Activated CD4-positive, alpha-beta T cell treated with anti-CD3 and anti-CD28 coated beads for 4 hours (primary cell): Measurements from ENCODE around the gene MXRA8.

Experiments
- DNase-seq, 2 donors: peaks; one replicate each; pipeline ENCODE4 v3.0.0-alpha.2; 2020

Gene MXRA8

GRCh38 chr1:1333551-1334241 is 24.7 kb downstream of the MXRA8 start:
- DNase-seq, result no peak

- DNase-seq, result no peak
Observed at GRCh38 chr1:1332774-1333480, 25.4 kb downstream of the MXRA8 start.

GRCh38 chr1:1332031-1332755 is 26.2 kb downstream of the MXRA8 start:
- no peak for DNase-seq

GRCh38 chr1:1331068-1331965 is 27.0 kb downstream of the MXRA8 start, which contains the start of gene TAS1R3:
Gene TAS1R3, plus strand, starts transcription at chr1:1331280. Its CDS starts 66 bp downstream, at chr1:1331346.
- DNase-seq, result no peak

- no peak for DNase-seq
Observed at GRCh38 chr1:1330366-1331067, 27.8 kb downstream of the MXRA8 start.

DNA sequence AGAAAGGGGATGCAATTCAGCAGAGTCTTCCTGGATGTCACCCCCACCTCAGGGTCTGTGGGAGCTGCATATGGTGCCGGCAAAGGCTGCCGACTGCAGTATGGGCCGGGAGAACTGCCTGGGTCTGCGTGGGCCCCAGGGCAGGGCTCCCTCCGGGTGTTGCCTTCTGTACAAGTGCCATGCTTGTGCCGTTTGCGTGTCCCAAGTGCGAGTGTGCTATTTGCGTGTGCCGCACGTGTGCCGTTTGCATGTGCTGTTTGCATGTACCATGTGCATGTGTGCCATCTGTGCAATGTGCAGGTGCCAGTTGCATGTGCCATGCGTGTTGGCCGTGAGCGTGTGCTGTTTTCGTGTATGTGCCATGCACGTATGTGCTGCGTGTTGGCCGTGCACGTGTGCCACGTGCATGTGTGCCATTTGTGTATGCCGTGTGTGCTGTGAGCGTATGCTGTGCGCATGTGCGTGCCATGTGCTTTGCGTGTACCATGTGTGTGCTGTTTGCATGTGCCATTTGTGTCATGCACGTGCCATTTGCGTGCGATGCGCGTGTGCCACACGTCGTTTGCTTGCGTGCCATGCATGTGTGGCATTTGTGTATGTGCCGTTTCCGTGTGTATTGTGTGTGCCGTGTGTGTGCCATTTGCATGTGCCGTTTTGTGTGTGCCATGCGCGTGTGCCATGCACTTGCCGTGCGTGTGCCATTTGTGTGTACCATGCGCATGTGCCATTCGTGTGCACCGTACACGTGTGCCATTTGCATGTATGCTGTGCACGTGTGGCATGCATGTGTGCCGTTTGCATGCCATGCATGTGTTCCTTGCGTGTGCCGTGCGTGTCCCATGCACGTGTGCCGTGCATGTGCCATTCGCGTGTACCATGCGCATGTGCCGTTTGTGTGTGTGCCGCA is 28.8 kb downstream of the MXRA8 start:
- no peak for DNase-seq

GRCh38 chr1:1328254-1328653 is 30.1 kb downstream of the MXRA8 start:
- DNase-seq, result no peak

DNA sequence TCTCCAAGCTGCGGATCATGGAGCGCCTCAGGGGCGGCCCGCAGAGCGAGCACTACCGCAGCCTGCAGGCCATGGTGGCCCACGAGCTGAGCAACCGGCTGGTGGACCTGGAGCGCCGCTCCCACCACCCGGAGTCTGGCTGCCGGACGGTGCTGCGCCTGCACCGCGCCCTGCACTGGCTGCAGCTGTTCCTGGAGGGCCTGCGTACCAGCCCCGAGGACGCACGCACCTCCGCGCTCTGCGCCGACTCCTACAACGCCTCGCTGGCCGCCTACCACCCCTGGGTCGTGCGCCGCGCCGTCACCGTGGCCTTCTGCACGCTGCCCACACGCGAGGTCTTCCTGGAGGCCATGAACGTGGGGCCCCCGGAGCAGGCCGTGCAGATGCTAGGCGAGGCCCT is 31.1 kb downstream of the MXRA8 start:
- no peak for DNase-seq

DNA sequence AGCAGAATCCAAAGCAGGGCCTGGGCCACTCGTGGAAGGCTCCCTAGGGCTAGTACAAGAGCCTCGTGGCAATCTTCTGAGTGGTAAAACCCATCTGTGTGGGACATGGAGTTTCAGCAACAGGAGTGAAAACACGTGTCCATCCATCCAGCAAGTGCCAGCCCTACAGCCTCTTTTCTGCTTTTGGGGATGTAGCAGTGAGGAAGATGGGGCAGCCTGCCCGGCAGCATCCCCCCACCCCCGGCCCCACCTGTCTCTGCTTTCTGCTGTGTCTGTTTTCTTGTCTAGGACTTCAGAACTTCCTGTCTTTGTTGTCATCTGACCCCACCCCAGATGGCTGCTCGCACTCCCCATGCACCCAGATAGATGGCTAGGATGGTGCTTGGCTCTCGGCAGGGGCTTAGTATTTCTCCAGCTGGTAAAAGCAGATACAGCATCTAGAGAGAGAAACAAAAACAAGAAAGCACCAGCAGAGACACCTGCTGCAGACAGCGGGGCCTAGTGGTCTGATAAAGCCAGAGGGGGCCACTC is 32.2 kb downstream of the MXRA8 start:
- DNase-seq, result no peak

DNA sequence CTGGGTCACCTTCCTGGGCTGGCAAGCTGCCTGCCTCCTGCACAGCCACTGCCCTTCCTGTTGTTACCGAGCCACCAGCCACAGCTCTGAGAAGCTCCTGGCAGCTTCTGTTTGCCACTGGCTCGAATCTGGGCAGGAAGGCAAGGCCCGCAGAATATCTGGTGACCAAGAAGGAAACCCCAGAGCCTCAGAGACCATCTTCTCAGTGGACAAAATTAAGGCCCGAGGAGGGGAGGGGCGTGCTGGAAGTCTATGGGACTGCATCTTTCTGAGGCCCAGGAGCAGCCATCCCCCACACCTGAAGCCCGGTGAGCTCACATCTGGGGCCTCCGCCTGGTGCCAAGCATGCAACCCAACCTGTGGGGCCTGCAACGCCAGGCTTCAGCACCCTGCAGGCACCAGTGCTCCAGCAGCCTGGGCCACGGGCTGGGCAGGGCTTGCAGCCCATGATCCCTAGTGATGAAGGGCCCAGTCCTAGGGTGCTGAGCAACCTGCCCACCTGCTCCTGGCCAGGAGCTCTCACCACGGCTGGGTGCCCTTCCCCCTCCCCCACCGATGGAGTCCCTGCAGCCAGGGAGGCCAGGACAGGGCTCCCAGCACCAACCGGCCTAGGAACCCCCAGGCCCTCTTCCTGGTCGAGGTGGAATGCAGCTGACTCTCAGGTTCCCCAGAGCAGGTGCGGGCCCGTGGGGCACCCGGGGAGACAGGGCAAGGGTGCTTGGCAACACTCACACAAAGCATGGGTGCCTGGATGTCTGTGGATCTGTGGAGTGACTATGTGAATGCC is 32.9 kb downstream of the MXRA8 start:
- DNase-seq, result no peak

DNA sequence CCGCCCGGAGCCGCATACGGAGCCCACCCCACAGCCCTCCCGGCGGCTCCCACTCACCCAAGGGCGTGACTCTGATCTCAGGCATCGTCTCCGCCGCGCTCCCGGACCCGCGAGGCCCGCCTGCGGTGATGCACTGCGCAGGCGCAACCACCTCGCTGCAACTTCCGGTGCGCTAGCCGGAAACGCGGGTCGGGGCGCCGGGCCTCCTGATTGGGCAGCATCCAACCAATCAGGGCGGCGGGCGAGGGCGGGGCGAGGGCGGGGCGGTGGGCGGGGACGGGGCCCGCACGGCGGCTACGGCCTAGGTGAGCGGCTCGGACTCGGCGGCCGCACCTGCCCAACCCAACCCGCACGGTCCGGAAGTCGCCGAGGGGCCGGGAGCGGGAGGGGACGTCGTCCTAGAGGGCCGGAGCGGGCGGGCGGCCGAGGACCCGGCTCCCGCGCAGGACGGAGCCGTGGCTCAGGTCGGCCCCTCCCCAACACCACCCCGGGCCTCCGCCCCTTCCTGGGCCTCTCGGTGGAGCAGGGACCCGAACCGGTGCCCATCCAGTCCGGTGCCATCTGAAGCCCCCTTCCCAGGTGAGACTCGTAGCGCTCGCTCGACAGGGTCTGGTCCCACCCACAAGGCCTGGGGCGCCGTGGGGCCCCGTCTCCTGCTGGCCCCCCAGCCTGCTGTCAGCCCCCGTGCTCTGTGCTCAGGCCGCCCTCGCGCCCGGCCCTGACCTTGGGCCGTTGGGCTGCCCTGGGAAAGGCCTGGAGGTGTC is 33.6 kb downstream of the MXRA8 start, which contains the start of the genes CPTP and INTS11:
CPTP (plus strand) TSS at position 279 of the 764 bp plus-strand sequence. CDS start 2,109 bp downstream, outside the sequence.
INTS11 (minus strand) TSS at position 137 of the 764 bp plus-strand sequence; CDS start at position 85, 52 bp downstream.
- peak; percentile 95 to 98 for DNase-seq

DNA sequence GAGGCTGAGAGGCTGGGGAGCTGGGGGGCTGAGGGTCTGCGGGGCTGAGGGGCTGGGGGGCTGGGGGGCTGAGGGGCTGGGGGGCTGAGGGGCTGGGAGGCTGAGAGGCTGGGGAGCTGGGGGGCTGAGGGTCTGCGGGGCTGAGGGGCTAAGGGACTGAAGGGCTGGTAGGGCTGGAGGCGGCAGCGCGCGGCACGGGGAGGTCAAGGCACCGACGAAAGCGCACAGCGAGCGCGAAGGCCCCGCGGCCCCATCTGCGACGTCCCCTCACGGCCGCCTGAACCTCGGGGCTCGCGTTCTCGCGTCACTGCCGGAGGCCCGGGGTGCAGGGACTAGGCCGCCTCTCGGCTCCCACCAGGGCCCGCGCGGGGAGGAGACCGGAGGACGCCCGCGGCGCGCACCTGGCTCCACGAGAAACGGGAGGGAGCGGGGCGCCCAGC is 34.3 kb downstream of the MXRA8 start:
- DNase-seq, result no peak

DNA sequence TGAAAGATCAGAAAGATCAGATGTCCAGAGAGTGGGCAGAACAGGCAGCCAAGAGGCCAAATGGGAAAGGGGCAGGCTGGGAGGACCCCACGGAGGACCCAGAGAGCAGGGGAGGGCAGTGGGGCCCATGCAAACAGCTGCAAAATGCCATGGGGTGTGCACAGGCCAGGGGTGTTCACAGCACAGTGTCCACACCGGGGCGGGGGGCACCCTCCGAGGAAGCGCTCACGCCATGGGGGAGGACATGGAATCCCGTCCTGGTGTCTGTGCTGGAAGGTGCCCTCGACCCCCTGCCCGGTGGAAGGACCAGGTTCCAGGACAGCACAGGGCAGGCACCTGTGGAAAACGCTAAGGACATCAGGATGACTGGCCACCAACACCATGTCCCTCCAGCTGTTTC is 35.4 kb downstream of the MXRA8 start:
- no peak for DNase-seq

DNA sequence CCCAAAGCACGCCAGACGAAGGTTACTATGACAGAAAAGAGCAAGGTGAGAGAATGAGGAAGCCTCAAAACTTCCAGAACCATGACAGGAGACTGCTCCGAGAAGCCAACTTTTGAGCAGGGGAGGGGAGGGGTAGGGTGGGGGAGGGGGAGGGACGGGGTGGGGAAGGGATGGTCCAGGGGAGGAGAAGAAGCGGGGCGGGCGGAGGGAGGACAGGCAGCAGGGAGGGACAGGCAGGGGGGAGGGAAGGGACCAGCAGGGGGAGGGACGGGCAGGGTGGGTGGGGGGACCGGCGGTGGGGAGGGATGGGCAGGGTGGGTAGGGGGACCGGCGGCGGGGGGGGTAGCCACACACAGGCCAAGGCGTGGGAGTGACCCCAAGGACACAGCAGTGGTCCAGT is 35.9 kb downstream of the MXRA8 start:
- no peak for DNase-seq

GRCh38 chr1:1321477-1321876 is 36.9 kb downstream of the MXRA8 start:
- DNase-seq, result no peak

DNA sequence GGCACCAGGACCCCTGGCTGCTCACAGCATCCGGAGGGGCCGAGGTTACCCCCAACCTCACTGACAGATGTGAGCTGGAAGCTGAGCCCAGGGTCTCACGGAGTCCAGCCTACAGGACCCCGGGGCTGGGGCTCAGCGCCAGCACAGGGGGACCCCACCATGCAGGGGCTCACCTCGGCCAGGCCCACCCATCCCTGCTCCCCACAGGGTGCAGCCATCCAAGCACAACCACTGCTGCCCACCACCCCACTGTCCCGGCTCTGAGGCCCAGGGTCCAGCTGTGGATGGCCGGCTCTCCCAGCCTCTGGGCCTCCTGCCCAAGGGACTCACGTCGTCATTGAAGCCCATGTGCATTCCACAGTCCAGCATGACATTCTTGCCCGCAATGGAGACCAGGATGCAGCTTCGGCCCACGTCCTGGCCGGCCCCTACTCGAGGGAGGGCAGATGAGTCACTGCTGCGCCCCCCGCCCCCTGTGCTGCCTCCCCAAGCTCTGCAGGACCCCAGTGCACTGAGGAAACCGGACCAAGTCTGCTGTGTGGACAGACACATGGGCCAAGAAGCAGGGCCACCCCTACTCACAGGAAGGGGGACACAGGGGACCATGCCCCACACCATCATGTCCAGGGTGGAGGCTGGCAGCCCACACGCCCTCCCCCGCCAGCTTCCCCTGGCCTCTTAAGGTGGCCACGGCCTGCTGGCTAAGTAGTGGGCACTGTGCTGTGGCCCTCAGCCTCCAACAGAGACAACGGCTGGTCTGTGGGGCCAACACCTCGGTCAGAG is 37.5 kb downstream of the MXRA8 start:
- no peak for DNase-seq

GRCh38 chr1:1319646-1319941 is 38.8 kb downstream of the MXRA8 start:
- no peak for DNase-seq
